BJ (cell line): ENCODE data around the gene RNASET2. TPM values are rescaled to one million over a fixed set of nuclear protein-coding genes. Genes with fewer than 3 reads are reported as not detected.

Source experiments
- CTCF ChIA-PET: fragments of 350-600 bp; formaldehyde crosslinking; extraction: SDS; loops from one replicate; lab custom pipeline; 2021; ENCODE audit warnings: antibody characterized with exemption, inconsistent platforms; lab: Yijun Ruan, JAX
- POLR2A ChIA-PET: fragments of 300-600 bp; sonication (Branson Sonifier 250); formaldehyde crosslinking; extraction: SDS; loops from one replicate; lab custom pipeline; 2021; ENCODE audit warnings: antibody characterized with exemption; lab: Charles Lee
- DNase-seq: peaks from one replicate; pipeline ENCODE4 v3.0.0-alpha.2; 2011; ENCODE audit warnings: low read depth
- H3K27me3 ChIP-seq: 2 replicates; pipeline ENCODE4 v1.6.0; 2011; ENCODE audit warnings: low read length; ENCODE audit not compliant: control insufficient read depth, insufficient read depth
- H3K36me3 ChIP-seq: 2 replicates; pipeline ENCODE4 v1.5.1; 2011; ENCODE audit warnings: low read length; ENCODE audit not compliant: control insufficient read depth, insufficient read depth
- H3K4me3 ChIP-seq: 2 replicates; pipeline ENCODE4 v1.5.1; 2011; ENCODE audit warnings: low read depth, mild to moderate bottlenecking, control low read depth, low read length
- polyA plus RNA-seq: library from polyadenylated mRNA; depleted of rRNA; stranded (reverse); fragments of >200 nt; gene quantifications from 2 replicates; pipeline ENCODE4 v1.2.3, GENCODE V29; 2011; rRNA removed
- small RNA-seq: library from RNA; depleted of rRNA; stranded (forward); fragments of <200 nt; gene quantifications from one replicate; pipeline ENCODE3, GENCODE V24; 2012; ENCODE audit warnings: low replicate concordance, low read depth; ENCODE audit not compliant: insufficient read length
- TF ChIP-seq, protein P1 (sequence below): IDR thresholded peaks from 2 replicates; pipeline ENCODE4 v1.5.1; 2011; ENCODE audit warnings: low read depth, mild to moderate bottlenecking, control low read depth, inconsistent platforms, low read length, moderate library complexity; ENCODE audit not compliant: insufficient read depth

Gene RNASET2
- polyA plus RNA-seq, 1 experiment = 24.7 TPM

DNA sequence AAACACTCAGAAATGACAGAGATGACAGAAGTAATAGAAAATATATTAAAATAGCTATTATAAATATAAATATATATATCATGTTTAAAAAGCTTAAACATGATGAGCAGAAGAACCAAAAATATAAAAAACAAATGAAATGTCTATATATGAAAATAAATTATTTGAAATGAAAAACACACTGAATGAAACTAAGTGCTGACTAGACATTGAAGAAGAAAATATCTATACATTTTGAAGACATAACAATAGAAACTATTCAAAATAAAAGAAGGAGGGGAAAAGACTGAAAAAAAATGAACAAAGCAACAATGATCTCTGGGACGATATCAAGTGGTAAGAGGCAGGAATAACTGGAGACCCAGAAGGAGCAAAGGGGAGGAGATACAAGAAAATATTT, 76.8 kb downstream of the RNASET2 start:
- POLR2A ChIA-PET = no interaction called here
- TF ChIP-seq, protein P1, sequence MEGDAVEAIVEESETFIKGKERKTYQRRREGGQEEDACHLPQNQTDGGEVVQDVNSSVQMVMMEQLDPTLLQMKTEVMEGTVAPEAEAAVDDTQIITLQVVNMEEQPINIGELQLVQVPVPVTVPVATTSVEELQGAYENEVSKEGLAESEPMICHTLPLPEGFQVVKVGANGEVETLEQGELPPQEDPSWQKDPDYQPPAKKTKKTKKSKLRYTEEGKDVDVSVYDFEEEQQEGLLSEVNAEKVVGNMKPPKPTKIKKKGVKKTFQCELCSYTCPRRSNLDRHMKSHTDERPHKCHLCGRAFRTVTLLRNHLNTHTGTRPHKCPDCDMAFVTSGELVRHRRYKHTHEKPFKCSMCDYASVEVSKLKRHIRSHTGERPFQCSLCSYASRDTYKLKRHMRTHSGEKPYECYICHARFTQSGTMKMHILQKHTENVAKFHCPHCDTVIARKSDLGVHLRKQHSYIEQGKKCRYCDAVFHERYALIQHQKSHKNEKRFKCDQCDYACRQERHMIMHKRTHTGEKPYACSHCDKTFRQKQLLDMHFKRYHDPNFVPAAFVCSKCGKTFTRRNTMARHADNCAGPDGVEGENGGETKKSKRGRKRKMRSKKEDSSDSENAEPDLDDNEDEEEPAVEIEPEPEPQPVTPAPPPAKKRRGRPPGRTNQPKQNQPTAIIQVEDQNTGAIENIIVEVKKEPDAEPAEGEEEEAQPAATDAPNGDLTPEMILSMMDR = no peak
- no peaks in the 10 kb centered on the region for H3K27me3 ChIP-seq
- no peak for DNase-seq
- CTCF ChIA-PET = no interaction called here
- H3K36me3 ChIP-seq = no peaks in the 10 kb centered on the region
- H3K4me3 ChIP-seq = no peak overlapping the region

Small RNA genes lying within 50 kb of the gene (small RNA-seq; reads per million reads assigned to genes)
- gene MIR3939 = 1.3 reads per million

Other genes starting within 250 kb of the RNASET2 start
- 5.6 and 15.5 TPM in 2 replicates for gene CEP43, start 42.8 kb upstream of the RNASET2 start, polyA plus RNA-seq
- not detected in 2 replicates for gene CCR6, start 166.5 kb upstream of the RNASET2 start, polyA plus RNA-seq
- not detected in 2 replicates for gene GPR31, start 201.4 kb upstream of the RNASET2 start, polyA plus RNA-seq